Measurements from ENCODE around the gene AMD1.
"Not testable (repeated sequence)": the region's sequence is repeated elsewhere in the genome, so short reads cannot be mapped to it uniquely, and the experiment has no call there.

The AMD1 gene

GRCh38 chr6:110878751-110879522 is 4.4 kb downstream of the AMD1 start:
- DNase-seq = peak; percentile 16

- no peak for DNase-seq
These were observed 6.1 kb downstream of the AMD1 start for GRCh38 chr6:110880651-110881050.

GRCh38 chr6:110881546-110882273 is 7.1 kb downstream of the AMD1 start:
- DNase-seq = no peak

- DNase-seq = no peak
These were observed 7.7 kb downstream of the AMD1 start for GRCh38 chr6:110882274-110882619.

- no peak for DNase-seq
These were observed 8.4 kb downstream of the AMD1 start for GRCh38 chr6:110882824-110883554.

GRCh38 chr6:110884321-110884720 is 9.7 kb downstream of the AMD1 start:
- DNase-seq = no peak

- no peak for DNase-seq
These were observed 10.9 kb downstream of the AMD1 start for GRCh38 chr6:110885526-110885925.

- no peak for DNase-seq
These were observed 12.1 kb downstream of the AMD1 start for GRCh38 chr6:110886555-110887167.

GRCh38 chr6:110890288-110890687 is 15.7 kb downstream of the AMD1 start:
- no peak for DNase-seq

- DNase-seq = no peak
These were observed 21.5 kb downstream of the AMD1 start for GRCh38 chr6:110895907-110896608.

- no peak for DNase-seq
These were observed 22.8 kb downstream of the AMD1 start for GRCh38 chr6:110897433-110897832.

- no peak for DNase-seq
These were observed 23.5 kb downstream of the AMD1 start for GRCh38 chr6:110898111-110898510.

GRCh38 chr6:110900028-110900598 is 25.5 kb downstream of the AMD1 start:
- no peak for DNase-seq

- not testable (repeated sequence) for DNase-seq
These were observed 27.0 kb downstream of the AMD1 start for GRCh38 chr6:110901601-110902000.

GRCh38 chr6:110902091-110902490 is 27.5 kb downstream of the AMD1 start:
- no peak for DNase-seq

- DNase-seq = not testable (repeated sequence)
These were observed 31.7 kb downstream of the AMD1 start for GRCh38 chr6:110906273-110906672.

- no peak for DNase-seq
These were observed 56.2 kb downstream of the AMD1 start for GRCh38 chr6:110930781-110931180.

GRCh38 chr6:110933912-110934311 is 59.3 kb downstream of the AMD1 start:
- no peak for DNase-seq

GRCh38 chr6:110934381-110934898 is 59.9 kb downstream of the AMD1 start:
- DNase-seq = no peak

GRCh38 chr6:110935171-110935570 is 60.6 kb downstream of the AMD1 start:
- no peak for DNase-seq

- no peak for DNase-seq
These were observed 63.6 kb downstream of the AMD1 start for GRCh38 chr6:110938171-110938570.

Measured in effector CD4-positive, alpha-beta T cell (primary cell).